ENCODE results near the gene ULBP2.
A peak's percentile ranks its signal among the peaks of the same experiment; 100 is the strongest.

Gene ULBP2

DNA sequence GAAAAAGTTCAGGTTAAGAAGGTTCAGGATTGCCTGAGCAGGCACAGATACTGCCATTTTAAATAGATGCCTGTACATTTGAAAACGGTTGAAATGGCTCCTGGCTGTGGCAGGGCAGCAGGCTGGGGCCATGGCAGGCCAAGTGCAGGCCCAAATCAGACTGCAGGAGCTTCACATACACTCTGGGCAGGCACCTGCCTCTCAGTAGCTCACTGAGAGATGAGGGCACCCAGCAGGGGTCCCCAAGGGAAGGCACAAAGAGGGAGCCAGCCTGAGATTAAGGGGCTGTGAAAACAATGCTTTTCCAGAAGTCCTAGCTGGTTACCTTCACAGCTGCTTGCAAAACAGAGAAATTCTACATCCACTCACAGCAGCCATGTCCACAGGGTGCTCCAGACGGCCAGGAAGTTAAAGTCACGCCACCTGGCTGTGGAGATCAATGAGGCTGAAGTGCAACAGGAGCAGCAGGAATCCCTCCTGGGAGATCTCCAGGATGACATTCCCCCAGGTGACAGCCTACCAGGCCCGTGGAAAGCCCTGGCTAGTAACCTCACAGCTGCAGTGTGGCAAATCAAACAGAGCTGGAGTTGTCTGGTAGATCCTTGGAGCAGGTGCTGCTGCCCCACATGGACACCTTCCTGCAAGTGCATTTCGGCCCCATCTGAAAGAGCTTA, 37.7 kb upstream of the ULBP2 start:
- no peak overlapping the region for H3K18ac ChIP-seq (ENCODE audit: low read depth in 1 of 2, low read length in 2 of 2)
- H3K9me3 ChIP-seq (ENCODE audit: control insufficient read depth, low read length) = no peaks in the 10 kb centered on the region
- no peaks in the 10 kb centered on the region for H3K4me1 ChIP-seq (ENCODE audit: control insufficient read depth, insufficient read depth, low read depth, low read length)
- H3K36me3 ChIP-seq (ENCODE audit: control insufficient read depth in 1 of 2, insufficient read depth in 2 of 2, low read depth in 1 of 2, low read length in 2 of 2) = no peaks in the 10 kb centered on the region
- H3K9ac ChIP-seq (ENCODE audit: low read length) = no peak overlapping the region
- no peak overlapping the region for H2AFZ ChIP-seq (ENCODE audit: low read depth, low read length)
- H2BK120ac ChIP-seq (ENCODE audit: low read depth, low read length) = no peak overlapping the region
- H3K23ac ChIP-seq (ENCODE audit: low read length in 2 of 2) = no peak overlapping the region
- no peak overlapping the region for H3K4ac ChIP-seq (ENCODE audit: low read depth in 1 of 2, low read length in 2 of 2)
- no peak overlapping the region for H2BK12ac ChIP-seq (ENCODE audit: low read length in 2 of 2)
- WGBS = 71% methylated on average over 5 of the region's 5 CpGs
- no peak overlapping the region for H3K27ac ChIP-seq (ENCODE audit: low read length, poor library complexity, severe bottlenecking)
- no peak overlapping the region for H2BK15ac ChIP-seq (ENCODE audit: low read depth, poor library complexity, severe bottlenecking)
- DNase-seq = no peak
- no peak overlapping the region for H3K14ac ChIP-seq (ENCODE audit: low read length in 2 of 2)
- H3K27me3 ChIP-seq (ENCODE audit: control insufficient read depth in 1 of 2, insufficient read depth in 1 of 2, low read length in 2 of 2) = peaks cover 0 to 44% of the 10 kb centered on the region in 2 experiments
- H4K8ac ChIP-seq (ENCODE audit: low read length) = peak overlapping the region; percentile 8
- no peak overlapping the region for H3K4me2 ChIP-seq (ENCODE audit: low read length, poor library complexity, severe bottlenecking)
- no peaks in the 10 kb centered on the region for H3K79me1 ChIP-seq (replicated peaks; ENCODE audit: low read length, poor library complexity, severe bottlenecking)
- no peak overlapping the region for H2AK5ac ChIP-seq (ENCODE audit: low read length, severe bottlenecking)
- no peak overlapping the region for H3K4me3 ChIP-seq (ENCODE audit: insufficient read depth in 1 of 2, low read depth in 1 of 2, low read length in 2 of 2)
- H4K91ac ChIP-seq (ENCODE audit: low read length) = peak overlapping the region; percentile 27
- H2BK5ac ChIP-seq (ENCODE audit: low read depth, low read length, poor library complexity, severe bottlenecking) = no peak overlapping the region

DNA sequence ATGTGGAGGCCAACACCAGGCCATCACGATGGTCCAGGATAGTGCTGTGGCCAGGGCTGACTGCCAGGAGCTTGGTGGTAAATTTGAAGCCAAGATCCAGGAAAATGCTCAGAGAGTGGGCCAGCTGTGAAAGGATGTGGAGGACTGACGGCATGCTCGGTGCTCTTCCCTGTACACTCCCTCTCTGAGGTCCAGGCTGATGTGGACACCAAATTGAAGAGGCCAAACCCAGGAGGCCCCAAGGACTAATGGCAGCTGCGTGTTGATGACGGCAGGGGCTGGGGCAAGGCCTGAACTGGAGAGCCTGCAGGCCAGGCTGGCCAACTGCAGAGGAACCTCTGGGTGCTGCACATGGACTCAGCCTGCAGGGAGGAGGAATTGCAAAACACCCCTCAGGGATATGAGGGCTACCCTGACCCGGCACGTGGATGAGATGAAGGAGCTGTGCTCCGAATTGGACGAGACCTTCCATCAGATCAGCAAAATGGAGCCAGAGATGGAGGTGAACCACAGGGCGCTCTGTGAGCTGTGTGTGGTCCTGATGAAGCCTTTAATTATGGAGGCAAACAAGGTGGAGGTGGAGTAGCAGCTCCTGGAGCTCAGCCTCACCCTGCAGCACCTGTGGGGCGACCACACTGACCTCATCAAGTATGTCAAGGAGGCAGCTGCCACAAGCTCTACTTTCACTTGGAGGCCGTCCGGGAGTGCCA, 37.0 kb upstream of the ULBP2 start:
- H3K27me3 ChIP-seq (ENCODE audit: control insufficient read depth in 1 of 2, insufficient read depth in 1 of 2, low read length in 2 of 2) = peaks cover 0 to 43% of the 10 kb centered on the region in 2 experiments
- no peak overlapping the region for H3K4ac ChIP-seq (ENCODE audit: low read depth in 1 of 2, low read length in 2 of 2)
- no peak overlapping the region for H2AFZ ChIP-seq (ENCODE audit: low read depth, low read length)
- H3K9me3 ChIP-seq (ENCODE audit: control insufficient read depth, low read length) = no peaks in the 10 kb centered on the region
- no peak overlapping the region for H2BK15ac ChIP-seq (ENCODE audit: low read depth, poor library complexity, severe bottlenecking)
- 91% methylated on average over 13 of the region's 13 CpGs for WGBS
- H2BK12ac ChIP-seq (ENCODE audit: low read length in 2 of 2) = no peak overlapping the region
- no peak overlapping the region for H2BK5ac ChIP-seq (ENCODE audit: low read depth, low read length, poor library complexity, severe bottlenecking)
- no peaks in the 10 kb centered on the region for H3K4me1 ChIP-seq (ENCODE audit: control insufficient read depth, insufficient read depth, low read depth, low read length)
- H4K91ac ChIP-seq (ENCODE audit: low read length) = no peak overlapping the region
- H3K4me2 ChIP-seq (ENCODE audit: low read length, poor library complexity, severe bottlenecking) = no peak overlapping the region
- no peak overlapping the region for H3K18ac ChIP-seq (ENCODE audit: low read depth in 1 of 2, low read length in 2 of 2)
- DNase-seq = no peak
- no peaks in the 10 kb centered on the region for H3K79me1 ChIP-seq (replicated peaks; ENCODE audit: low read length, poor library complexity, severe bottlenecking)
- no peak overlapping the region for H3K27ac ChIP-seq (ENCODE audit: low read length, poor library complexity, severe bottlenecking)
- H3K14ac ChIP-seq (ENCODE audit: low read length in 2 of 2) = no peak overlapping the region
- H3K4me3 ChIP-seq (ENCODE audit: insufficient read depth in 1 of 2, low read depth in 1 of 2, low read length in 2 of 2) = no peak overlapping the region
- no peak overlapping the region for H3K23ac ChIP-seq (ENCODE audit: low read length in 2 of 2)
- no peak overlapping the region for H2AK5ac ChIP-seq (ENCODE audit: low read length, severe bottlenecking)
- no peaks in the 10 kb centered on the region for H3K36me3 ChIP-seq (ENCODE audit: control insufficient read depth in 1 of 2, insufficient read depth in 2 of 2, low read depth in 1 of 2, low read length in 2 of 2)
- H4K8ac ChIP-seq (ENCODE audit: low read length) = no peak overlapping the region
- H2BK120ac ChIP-seq (ENCODE audit: low read depth, low read length) = no peak overlapping the region
- no peak overlapping the region for H3K9ac ChIP-seq (ENCODE audit: low read length)

DNA sequence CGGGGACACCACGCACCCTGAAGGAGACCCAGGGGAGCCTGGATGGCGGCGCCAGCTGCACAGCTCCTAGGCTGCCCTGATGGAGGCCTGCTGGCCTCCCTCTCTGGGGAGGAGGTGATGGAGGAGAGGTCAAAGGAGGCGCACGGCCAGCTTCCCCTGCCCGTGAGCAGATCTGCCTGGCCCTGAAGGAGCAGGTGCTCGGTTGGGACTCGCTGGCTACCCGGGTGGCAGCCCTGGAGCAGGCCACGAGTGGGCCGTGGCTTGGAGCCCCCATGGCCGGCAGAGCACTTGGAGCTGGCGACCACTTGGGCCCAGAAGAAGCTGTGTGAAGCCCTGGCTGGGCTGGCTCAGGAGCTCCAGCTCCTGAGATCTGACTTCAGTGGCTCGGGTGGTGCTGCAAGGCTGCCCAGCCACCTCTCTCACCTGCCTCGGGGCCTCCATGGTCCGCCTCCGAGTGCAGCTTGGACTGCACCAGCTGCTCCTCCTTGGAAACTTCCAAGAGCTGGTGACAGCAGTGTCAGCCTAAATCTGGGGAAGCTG, 36.4 kb upstream of the ULBP2 start:
- no peak overlapping the region for H3K27ac ChIP-seq (ENCODE audit: low read length, poor library complexity, severe bottlenecking)
- H2BK15ac ChIP-seq (ENCODE audit: low read depth, poor library complexity, severe bottlenecking) = no peak overlapping the region
- H3K9me3 ChIP-seq (ENCODE audit: control insufficient read depth, low read length) = no peaks in the 10 kb centered on the region
- H3K23ac ChIP-seq (ENCODE audit: low read length in 2 of 2) = peak overlapping the region in 1 of 2 experiments; percentile 56
- no peak overlapping the region for H3K18ac ChIP-seq (ENCODE audit: low read depth in 1 of 2, low read length in 2 of 2)
- no peak overlapping the region for H2BK120ac ChIP-seq (ENCODE audit: low read depth, low read length)
- no peak overlapping the region for H2AFZ ChIP-seq (ENCODE audit: low read depth, low read length)
- H3K27me3 ChIP-seq (ENCODE audit: control insufficient read depth in 1 of 2, insufficient read depth in 1 of 2, low read length in 2 of 2) = peaks cover 0 to 37% of the 10 kb centered on the region in 2 experiments
- no peak overlapping the region for H2BK12ac ChIP-seq (ENCODE audit: low read length in 2 of 2)
- H3K79me1 ChIP-seq (replicated peaks; ENCODE audit: low read length, poor library complexity, severe bottlenecking) = no peaks in the 10 kb centered on the region
- no peak overlapping the region for H2AK5ac ChIP-seq (ENCODE audit: low read length, severe bottlenecking)
- no peak overlapping the region for H3K4me3 ChIP-seq (ENCODE audit: insufficient read depth in 1 of 2, low read depth in 1 of 2, low read length in 2 of 2)
- H4K91ac ChIP-seq (ENCODE audit: low read length) = no peak overlapping the region
- H3K4me2 ChIP-seq (ENCODE audit: low read length, poor library complexity, severe bottlenecking) = no peak overlapping the region
- WGBS = 92% methylated on average over 18 of the region's 18 CpGs
- no peak overlapping the region for H2BK5ac ChIP-seq (ENCODE audit: low read depth, low read length, poor library complexity, severe bottlenecking)
- no peaks in the 10 kb centered on the region for H3K4me1 ChIP-seq (ENCODE audit: control insufficient read depth, insufficient read depth, low read depth, low read length)
- no peak overlapping the region for H4K8ac ChIP-seq (ENCODE audit: low read length)
- no peaks in the 10 kb centered on the region for H3K36me3 ChIP-seq (ENCODE audit: control insufficient read depth in 1 of 2, insufficient read depth in 2 of 2, low read depth in 1 of 2, low read length in 2 of 2)
- no peak overlapping the region for H3K4ac ChIP-seq (ENCODE audit: low read depth in 1 of 2, low read length in 2 of 2)
- no peak overlapping the region for H3K9ac ChIP-seq (ENCODE audit: low read length)
- DNase-seq = no peak
- H3K14ac ChIP-seq (ENCODE audit: low read length in 2 of 2) = no peak overlapping the region

DNA sequence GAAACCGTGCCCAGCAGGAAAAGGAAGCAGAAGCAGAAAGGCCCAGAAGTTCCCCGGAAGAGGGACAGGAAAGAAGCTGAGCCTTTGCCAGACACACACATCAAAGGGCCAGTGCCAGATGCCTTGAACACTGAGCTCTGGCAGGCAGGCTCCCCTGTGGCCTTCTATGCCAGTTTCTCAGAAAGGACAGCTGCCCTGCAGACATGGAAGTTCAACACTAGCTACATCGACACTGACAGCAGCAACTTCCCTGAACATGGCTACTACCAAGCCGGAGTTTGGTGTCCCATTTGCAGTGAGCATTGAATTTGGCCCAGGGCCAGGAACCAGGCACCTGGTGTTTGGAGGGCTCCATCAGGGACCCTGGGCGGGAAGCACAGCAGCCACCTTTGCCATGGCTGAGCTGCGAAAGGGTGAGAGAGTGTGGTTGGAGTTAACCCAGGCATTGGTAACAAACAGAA, 35.9 kb upstream of the ULBP2 start:
- H3K79me1 ChIP-seq (replicated peaks; ENCODE audit: low read length, poor library complexity, severe bottlenecking) = no peaks in the 10 kb centered on the region
- no peak overlapping the region for H2BK12ac ChIP-seq (ENCODE audit: low read length in 2 of 2)
- H2AK5ac ChIP-seq (ENCODE audit: low read length, severe bottlenecking) = no peak overlapping the region
- no peak overlapping the region for H2BK120ac ChIP-seq (ENCODE audit: low read depth, low read length)
- H3K4me3 ChIP-seq (ENCODE audit: insufficient read depth in 1 of 2, low read depth in 1 of 2, low read length in 2 of 2) = no peak overlapping the region
- WGBS = 83% methylated on average over 6 of the region's 6 CpGs
- no peak overlapping the region for H3K9ac ChIP-seq (ENCODE audit: low read length)
- peak overlapping the region in 1 of 2 experiments; percentile 56 for H3K23ac ChIP-seq (ENCODE audit: low read length in 2 of 2)
- no peak overlapping the region for H3K4ac ChIP-seq (ENCODE audit: low read depth in 1 of 2, low read length in 2 of 2)
- DNase-seq = no peak
- H3K14ac ChIP-seq (ENCODE audit: low read length in 2 of 2) = no peak overlapping the region
- no peak overlapping the region for H4K8ac ChIP-seq (ENCODE audit: low read length)
- no peak overlapping the region for H4K91ac ChIP-seq (ENCODE audit: low read length)
- H3K27ac ChIP-seq (ENCODE audit: low read length, poor library complexity, severe bottlenecking) = no peak overlapping the region
- H3K9me3 ChIP-seq (ENCODE audit: control insufficient read depth, low read length) = no peaks in the 10 kb centered on the region
- H3K36me3 ChIP-seq (ENCODE audit: control insufficient read depth in 1 of 2, insufficient read depth in 2 of 2, low read depth in 1 of 2, low read length in 2 of 2) = no peaks in the 10 kb centered on the region
- H2AFZ ChIP-seq (ENCODE audit: low read depth, low read length) = no peak overlapping the region
- no peak overlapping the region for H3K18ac ChIP-seq (ENCODE audit: low read depth in 1 of 2, low read length in 2 of 2)
- peaks cover 0 to 37% of the 10 kb centered on the region in 2 experiments for H3K27me3 ChIP-seq (ENCODE audit: control insufficient read depth in 1 of 2, insufficient read depth in 1 of 2, low read length in 2 of 2)
- H3K4me2 ChIP-seq (ENCODE audit: low read length, poor library complexity, severe bottlenecking) = no peak overlapping the region
- H2BK5ac ChIP-seq (ENCODE audit: low read depth, low read length, poor library complexity, severe bottlenecking) = no peak overlapping the region
- H3K4me1 ChIP-seq (ENCODE audit: control insufficient read depth, insufficient read depth, low read depth, low read length) = no peaks in the 10 kb centered on the region
- no peak overlapping the region for H2BK15ac ChIP-seq (ENCODE audit: low read depth, poor library complexity, severe bottlenecking)

All from mesenchymal stem cell (in vitro differentiated cells and primary cell).